ENCODE results near the gene XPO6. TPM values are rescaled to one million over a fixed set of nuclear protein-coding genes. Genes with fewer than 3 reads are reported as not detected.

XPO6 gene
- total RNA-seq, 1 experiment from 2014 or later: 162 TPM

DNA sequence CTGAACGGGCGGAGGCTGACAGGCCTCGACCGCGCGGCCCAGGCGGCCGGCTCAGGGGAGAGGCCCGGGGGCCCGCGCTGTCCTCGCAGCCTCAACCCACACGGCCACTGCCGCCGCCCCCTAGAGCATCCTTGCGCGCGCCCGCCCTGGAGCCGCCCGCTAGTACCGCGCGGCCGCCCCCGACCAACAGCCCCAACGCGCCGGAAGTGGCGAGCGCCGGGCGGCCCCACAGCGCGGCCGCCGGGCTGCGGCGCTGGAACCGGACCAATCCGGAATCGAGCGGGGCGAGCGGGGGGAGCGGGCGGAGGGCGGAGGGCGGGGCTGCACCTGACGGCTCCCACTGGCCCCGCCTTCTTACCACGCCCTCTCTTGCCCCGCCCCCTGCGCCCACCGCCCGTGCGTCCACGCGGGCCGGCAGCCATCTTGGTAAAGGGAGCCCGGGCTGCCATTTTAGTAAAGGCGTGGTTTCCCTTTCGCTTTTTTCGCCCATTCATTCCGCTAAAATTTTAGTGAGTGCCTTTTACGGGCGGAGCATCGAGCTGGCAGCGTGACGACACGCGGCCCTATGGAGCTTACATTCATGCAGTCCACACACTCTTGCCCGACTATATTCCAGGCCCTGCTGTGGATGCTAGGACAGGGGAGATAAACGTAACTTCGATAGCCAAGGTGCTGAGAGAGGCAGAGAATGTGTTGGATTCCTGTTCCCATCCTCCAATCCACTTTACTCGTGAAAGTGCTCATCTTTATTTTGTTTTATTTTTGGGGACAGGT is at the start of gene XPO6 (continued):
- TF ChIP-seq EZH2phosphoT487 (IDR thresholded peaks at IDR 0.05; ENCODE audit: borderline replicate concordance) (no peak), EGR1 (IDR thresholded peaks at IDR 0.05; ENCODE audit: low read depth) (peak; percentile 91), ELF1 (IDR thresholded peaks at IDR 0.05; ENCODE audit: borderline replicate concordance, low read depth) (no peak), CEBPB (IDR thresholded peaks at IDR 0.05; ENCODE audit: low read depth) (no peak), FOSL1 (IDR thresholded peaks at IDR 0.05; ENCODE audit: low read depth) (no peak; the same call in 1 of the 2 replicates), CTCF (IDR thresholded peaks at IDR 0.05 in 2 of 3, conservative IDR thresholded peaks at IDR 0.05 in 1 of 3; ENCODE audit: borderline replicate concordance in 1 of 3, insufficient read depth in 1 of 3, low read depth in 2 of 3, low read length in 2 of 3) (no peak), SRF (IDR thresholded peaks at IDR 0.05; ENCODE audit: low read depth) (0 out of 2 replicates have a peak, but pooled peaks have one; percentile 37), ZFX (IDR thresholded peaks at IDR 0.05) (peak; percentile 79), TCF7L2 (IDR thresholded peaks at IDR 0.05; ENCODE audit: borderline replicate concordance, extremely low read depth, insufficient read depth, insufficient read length) (no peak), CBX3 (IDR thresholded peaks at IDR 0.05; ENCODE audit: low read depth) (peak; percentile 69; the same call in 1 of the 2 replicates)

- intact Hi-C loops (cut with micrococcal nuclease): no loop called here
- Histone ChIP-seq H3K27me3 (ENCODE audit: insufficient read depth, low read length) (no peaks in the 10 kb centered on the region), H3K27ac (ENCODE audit: low read depth, low read length) (no peak overlapping the region), H3K36me3 (ENCODE audit: control insufficient read depth in 1 of 2, insufficient read depth in 2 of 2, low read length in 2 of 2) (no peaks in the 10 kb centered on the region), H3K9me3 (ENCODE audit: control insufficient read depth in 1 of 2, insufficient read depth in 1 of 2, low read depth in 1 of 2, low read length in 2 of 2) (no peaks in the 10 kb centered on the region), H3K9ac (ENCODE audit: low read length) (no peak overlapping the region), H3K4me1 (ENCODE audit: control insufficient read depth in 1 of 2, insufficient read depth in 2 of 2, low read length in 2 of 2) (0 out of 4 replicates have a peak, but pooled peaks cover 0 to 8% of the 10 kb centered on the region in 2 experiments), H3K79me2 (ENCODE audit: insufficient read depth, low read length) (no peaks in the 10 kb centered on the region), H4K20me1 (ENCODE audit: insufficient read depth) (no peaks in the 10 kb centered on the region), H3K4me2 (ENCODE audit: low read length) (no peak overlapping the region), H2AFZ (ENCODE audit: low read depth, low read length, poor library complexity, severe bottlenecking) (no peak overlapping the region), H3K4me3 (replicated peaks in 1 of 2; ENCODE audit: low read depth in 1 of 2, low read length in 2 of 2) (no peak overlapping the region), H3K9me2 (ENCODE audit: insufficient read depth) (no peaks in the 10 kb centered on the region)
- POLR2A ChIA-PET: no interaction called here
- CTCF ChIA-PET: no interaction called here
- ATAC-seq (no peak), DNase-seq (ENCODE audit: low read depth, low spot score) (no peak)
- RAD21 ChIA-PET (ENCODE audit: low non-redundant PET in 1 of 2, low total read pairs in 2 of 2, uncharacterized antibody in 2 of 2, unreplicated experiment in 2 of 2): no interaction called here
- no TSS peak for BruUV-seq (replicated peaks)
- no peak for TF ChIP-seq SIN3A (IDR thresholded peaks at IDR 0.05; ENCODE audit: low read depth)
- no peak for TF ChIP-seq ZNF274 (IDR thresholded peaks at IDR 0.05; ENCODE audit: low read depth, low read length)
- TF ChIP-seq POLR2AphosphoS5 (IDR thresholded peaks at IDR 0.05; ENCODE audit: low read depth, low read length): no peak
- no peak for TF ChIP-seq ZFX (IDR thresholded peaks at IDR 0.05)
- TF ChIP-seq JUND (IDR thresholded peaks at IDR 0.05): no peak
- no peak for TF ChIP-seq CEBPB (IDR thresholded peaks at IDR 0.05; ENCODE audit: low read depth)
- no peak for TF ChIP-seq POLR2A (IDR thresholded peaks at IDR 0.05; ENCODE audit: borderline replicate concordance, extremely low read depth, insufficient read depth, insufficient read length)
- no peak for TF ChIP-seq TCF7L2 (IDR thresholded peaks at IDR 0.05; ENCODE audit: borderline replicate concordance, extremely low read depth, insufficient read depth, insufficient read length)
- TF ChIP-seq EZH2phosphoT487 (IDR thresholded peaks at IDR 0.05; ENCODE audit: borderline replicate concordance): no peak
- TF ChIP-seq, protein P1, sequence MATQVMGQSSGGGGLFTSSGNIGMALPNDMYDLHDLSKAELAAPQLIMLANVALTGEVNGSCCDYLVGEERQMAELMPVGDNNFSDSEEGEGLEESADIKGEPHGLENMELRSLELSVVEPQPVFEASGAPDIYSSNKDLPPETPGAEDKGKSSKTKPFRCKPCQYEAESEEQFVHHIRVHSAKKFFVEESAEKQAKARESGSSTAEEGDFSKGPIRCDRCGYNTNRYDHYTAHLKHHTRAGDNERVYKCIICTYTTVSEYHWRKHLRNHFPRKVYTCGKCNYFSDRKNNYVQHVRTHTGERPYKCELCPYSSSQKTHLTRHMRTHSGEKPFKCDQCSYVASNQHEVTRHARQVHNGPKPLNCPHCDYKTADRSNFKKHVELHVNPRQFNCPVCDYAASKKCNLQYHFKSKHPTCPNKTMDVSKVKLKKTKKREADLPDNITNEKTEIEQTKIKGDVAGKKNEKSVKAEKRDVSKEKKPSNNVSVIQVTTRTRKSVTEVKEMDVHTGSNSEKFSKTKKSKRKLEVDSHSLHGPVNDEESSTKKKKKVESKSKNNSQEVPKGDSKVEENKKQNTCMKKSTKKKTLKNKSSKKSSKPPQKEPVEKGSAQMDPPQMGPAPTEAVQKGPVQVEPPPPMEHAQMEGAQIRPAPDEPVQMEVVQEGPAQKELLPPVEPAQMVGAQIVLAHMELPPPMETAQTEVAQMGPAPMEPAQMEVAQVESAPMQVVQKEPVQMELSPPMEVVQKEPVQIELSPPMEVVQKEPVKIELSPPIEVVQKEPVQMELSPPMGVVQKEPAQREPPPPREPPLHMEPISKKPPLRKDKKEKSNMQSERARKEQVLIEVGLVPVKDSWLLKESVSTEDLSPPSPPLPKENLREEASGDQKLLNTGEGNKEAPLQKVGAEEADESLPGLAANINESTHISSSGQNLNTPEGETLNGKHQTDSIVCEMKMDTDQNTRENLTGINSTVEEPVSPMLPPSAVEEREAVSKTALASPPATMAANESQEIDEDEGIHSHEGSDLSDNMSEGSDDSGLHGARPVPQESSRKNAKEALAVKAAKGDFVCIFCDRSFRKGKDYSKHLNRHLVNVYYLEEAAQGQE (IDR thresholded peaks at IDR 0.05; ENCODE audit: low read depth): no peak
- TF ChIP-seq, protein P2, sequence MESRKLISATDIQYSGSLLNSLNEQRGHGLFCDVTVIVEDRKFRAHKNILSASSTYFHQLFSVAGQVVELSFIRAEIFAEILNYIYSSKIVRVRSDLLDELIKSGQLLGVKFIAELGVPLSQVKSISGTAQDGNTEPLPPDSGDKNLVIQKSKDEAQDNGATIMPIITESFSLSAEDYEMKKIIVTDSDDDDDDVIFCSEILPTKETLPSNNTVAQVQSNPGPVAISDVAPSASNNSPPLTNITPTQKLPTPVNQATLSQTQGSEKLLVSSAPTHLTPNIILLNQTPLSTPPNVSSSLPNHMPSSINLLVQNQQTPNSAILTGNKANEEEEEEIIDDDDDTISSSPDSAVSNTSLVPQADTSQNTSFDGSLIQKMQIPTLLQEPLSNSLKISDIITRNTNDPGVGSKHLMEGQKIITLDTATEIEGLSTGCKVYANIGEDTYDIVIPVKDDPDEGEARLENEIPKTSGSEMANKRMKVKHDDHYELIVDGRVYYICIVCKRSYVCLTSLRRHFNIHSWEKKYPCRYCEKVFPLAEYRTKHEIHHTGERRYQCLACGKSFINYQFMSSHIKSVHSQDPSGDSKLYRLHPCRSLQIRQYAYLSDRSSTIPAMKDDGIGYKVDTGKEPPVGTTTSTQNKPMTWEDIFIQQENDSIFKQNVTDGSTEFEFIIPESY (IDR thresholded peaks at IDR 0.05; ENCODE audit: extremely low read depth, insufficient replicate concordance, low read length): no peak
Measured at GRCh38 chr16:28260193-28260592, 48.4 kb upstream of the XPO6 start.

All from HCT116 (cell line).